Cardiac muscle cell (in vitro differentiated cells and primary cell): ENCODE data around the gene NRF1. TPM values are rescaled to one million over a fixed set of nuclear protein-coding genes. Genes with fewer than 3 reads are reported as not detected.
A peak's percentile ranks its signal among the peaks of the same experiment; 100 is the strongest.
"Not testable (repeated sequence)": the region's sequence is repeated elsewhere in the genome, so short reads cannot be mapped to it uniquely, and the experiment has no call there.

ENCODE experiments used
- DNase-seq, 2 donors: peaks; one replicate each; pipeline versions ENCODE4 v3.0.0 to v3.0.0-alpha.2; 2010 to 2017; ENCODE audit warnings: low read depth in 1 of 2, low spot score in 1 of 2
- H3K27ac ChIP-seq: fragments of 200-600 bp; sonication (generic); 2 replicates; pipeline ENCODE4 v1.5.1; 2016
- H3K27me3 ChIP-seq: fragments of 200-600 bp; sonication (generic); 2 replicates; pipeline ENCODE4 v1.6.0; 2016; ENCODE audit warnings: control low read depth
- H3K36me3 ChIP-seq: fragments of 200-600 bp; sonication (generic); 2 replicates; pipeline ENCODE4 v1.5.1; 2016; ENCODE audit warnings: control low read depth
- H3K4me1 ChIP-seq: fragments of 200-600 bp; sonication (generic); 2 replicates; pipeline ENCODE4 v1.8.1; 2017; ENCODE audit warnings: low read depth, mild to moderate bottlenecking, mixed run types
- H3K4me3 ChIP-seq: fragments of 200-600 bp; sonication (generic); 2 replicates; pipeline ENCODE4 v1.5.1; 2016; ENCODE audit warnings: mild to moderate bottlenecking
- H3K9me3 ChIP-seq: fragments of 200-600 bp; sonication (generic); 2 replicates; pipeline ENCODE4 v1.5.1; 2017; ENCODE audit warnings: low read depth, mild to moderate bottlenecking, control low read depth
- polyA plus RNA-seq: library from polyadenylated mRNA; unstranded; fragments of >200 nt; fragmentation: Nextera tagmentation; extraction: Ambion mirVana; gene quantifications from 2 replicates; pipeline ENCODE4 v1.2.1, GENCODE V29; 2016
- total RNA-seq: library from RNA; depleted of rRNA; stranded (reverse); fragments of >200 nt; gene quantifications from 2 replicates; pipeline ENCODE4 v1.2.3, GENCODE V29; 2016
- TF ChIP-seq, protein P1 (sequence below): IDR thresholded peaks from 2 replicates; pipeline ENCODE4 v1.5.1; 2012; ENCODE audit warnings: low read depth, mild to moderate bottlenecking, low read length

NRF1 gene
- total and polyA plus RNA-seq, 2 experiments from 2014 or later = 9.3 to 12.3 TPM

GRCh38 chr7:129571201-129571600 is 40.3 kb upstream of the NRF1 start:
- TF ChIP-seq, protein P1, sequence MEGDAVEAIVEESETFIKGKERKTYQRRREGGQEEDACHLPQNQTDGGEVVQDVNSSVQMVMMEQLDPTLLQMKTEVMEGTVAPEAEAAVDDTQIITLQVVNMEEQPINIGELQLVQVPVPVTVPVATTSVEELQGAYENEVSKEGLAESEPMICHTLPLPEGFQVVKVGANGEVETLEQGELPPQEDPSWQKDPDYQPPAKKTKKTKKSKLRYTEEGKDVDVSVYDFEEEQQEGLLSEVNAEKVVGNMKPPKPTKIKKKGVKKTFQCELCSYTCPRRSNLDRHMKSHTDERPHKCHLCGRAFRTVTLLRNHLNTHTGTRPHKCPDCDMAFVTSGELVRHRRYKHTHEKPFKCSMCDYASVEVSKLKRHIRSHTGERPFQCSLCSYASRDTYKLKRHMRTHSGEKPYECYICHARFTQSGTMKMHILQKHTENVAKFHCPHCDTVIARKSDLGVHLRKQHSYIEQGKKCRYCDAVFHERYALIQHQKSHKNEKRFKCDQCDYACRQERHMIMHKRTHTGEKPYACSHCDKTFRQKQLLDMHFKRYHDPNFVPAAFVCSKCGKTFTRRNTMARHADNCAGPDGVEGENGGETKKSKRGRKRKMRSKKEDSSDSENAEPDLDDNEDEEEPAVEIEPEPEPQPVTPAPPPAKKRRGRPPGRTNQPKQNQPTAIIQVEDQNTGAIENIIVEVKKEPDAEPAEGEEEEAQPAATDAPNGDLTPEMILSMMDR = no peak

DNA sequence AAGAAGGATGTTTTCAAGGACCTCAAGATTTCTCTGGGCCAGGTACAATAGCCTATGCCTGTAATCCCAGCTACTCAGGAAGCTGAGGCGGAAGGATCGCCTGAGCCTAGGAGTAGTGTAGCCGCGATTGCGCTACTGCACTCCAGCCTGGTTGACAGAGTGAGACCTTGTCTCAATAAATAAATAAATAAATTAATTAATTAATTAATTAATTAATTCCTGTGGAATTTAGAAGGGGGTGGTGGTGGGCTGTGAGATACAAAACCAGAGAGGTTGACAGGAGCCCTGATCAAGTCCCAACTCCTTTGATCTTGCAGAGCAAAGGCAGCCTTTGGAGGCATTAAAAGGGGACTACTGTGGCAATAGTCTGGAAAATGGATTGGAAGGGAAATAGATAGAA is 39.3 kb upstream of the NRF1 start:
- TF ChIP-seq, protein P1 = no peak
- no peak overlapping the region for H3K27ac ChIP-seq
- no peaks in the 10 kb centered on the region for H3K9me3 ChIP-seq
- H3K27me3 ChIP-seq = no peaks in the 10 kb centered on the region
- no peaks in the 10 kb centered on the region for H3K4me1 ChIP-seq
- DNase-seq = no peak
- no peaks in the 10 kb centered on the region for H3K36me3 ChIP-seq
- H3K4me3 ChIP-seq = no peak overlapping the region

More at GRCh38 chr7:129571201-129571600, 40.3 kb upstream of the NRF1 start:
- H3K9me3 ChIP-seq = no peaks in the 10 kb centered on the region
- H3K4me3 ChIP-seq = no peak overlapping the region
- DNase-seq = no peak
- no peaks in the 10 kb centered on the region for H3K4me1 ChIP-seq
- no peaks in the 10 kb centered on the region for H3K36me3 ChIP-seq
- H3K27me3 ChIP-seq = no peaks in the 10 kb centered on the region
- no peak overlapping the region for H3K27ac ChIP-seq

DNA sequence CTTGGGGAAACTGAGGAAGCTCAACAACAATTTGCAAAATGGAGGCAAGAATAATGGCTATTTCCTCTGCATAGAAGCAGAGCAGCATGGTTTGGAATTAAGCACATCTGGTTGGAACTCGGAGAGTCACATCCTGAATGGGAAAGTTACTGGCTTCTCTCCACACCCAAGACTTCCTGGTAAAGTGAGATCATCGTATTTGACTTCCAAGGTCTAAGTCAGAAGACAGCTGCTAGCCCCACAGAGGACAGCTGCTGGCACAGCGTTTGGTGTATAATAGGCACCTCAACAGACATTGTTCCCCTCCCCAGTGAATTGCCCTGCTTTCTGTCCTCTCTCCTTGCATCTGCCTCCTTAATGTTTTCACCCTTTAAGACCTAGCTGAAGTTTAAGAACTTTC is 37.0 kb upstream of the NRF1 start:
- peak in 1 of 2 donors; percentile 76 for DNase-seq
- Histone ChIP-seq H3K27me3 (no peaks in the 10 kb centered on the region), H3K27ac (no peak overlapping the region), H3K4me1 (no peaks in the 10 kb centered on the region), H3K4me3 (no peak overlapping the region), H3K36me3 (no peaks in the 10 kb centered on the region), H3K9me3 (no peaks in the 10 kb centered on the region)
- TF ChIP-seq, protein P1 = no peak

DNA sequence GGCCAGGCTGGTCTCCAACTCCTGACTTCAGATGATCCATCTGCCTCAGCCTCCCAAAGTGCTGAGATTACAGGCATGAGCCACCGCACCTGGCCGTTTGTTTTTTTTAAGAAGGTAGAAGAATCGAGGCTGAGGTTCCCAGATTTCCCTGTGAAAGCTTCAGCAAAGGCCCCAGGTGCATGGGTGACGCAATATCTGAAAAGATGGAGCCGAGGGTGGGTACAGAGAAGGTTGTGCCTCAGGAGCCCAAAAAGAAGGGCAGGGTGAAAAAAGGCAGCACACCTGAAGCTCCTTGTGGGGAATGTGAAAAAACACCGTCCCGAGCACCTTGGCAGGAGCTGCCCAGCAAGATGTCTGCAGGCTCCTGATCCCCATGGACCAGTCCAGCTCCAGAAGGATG is 35.8 kb upstream of the NRF1 start:
- H3K4me1 ChIP-seq = no peaks in the 10 kb centered on the region

GRCh38 chr7:129576138-129576537 is 35.4 kb upstream of the NRF1 start:
- TF ChIP-seq, protein P1 = no peak
- H3K27me3 ChIP-seq = no peaks in the 10 kb centered on the region
- H3K36me3 ChIP-seq = no peaks in the 10 kb centered on the region
- no peaks in the 10 kb centered on the region for H3K4me1 ChIP-seq
- no peaks in the 10 kb centered on the region for H3K9me3 ChIP-seq
- H3K27ac ChIP-seq = no peak overlapping the region
- DNase-seq = no peak
- H3K4me3 ChIP-seq = no peak overlapping the region

More for the DNA sequence above, 35.8 kb upstream of the NRF1 start:
- Histone ChIP-seq H3K9me3 (no peaks in the 10 kb centered on the region), H3K27me3 (no peaks in the 10 kb centered on the region), H3K36me3 (no peaks in the 10 kb centered on the region), H3K27ac (no peak overlapping the region), H3K4me3 (no peak overlapping the region)
- no peak for DNase-seq
- TF ChIP-seq, protein P1 = no peak

DNA sequence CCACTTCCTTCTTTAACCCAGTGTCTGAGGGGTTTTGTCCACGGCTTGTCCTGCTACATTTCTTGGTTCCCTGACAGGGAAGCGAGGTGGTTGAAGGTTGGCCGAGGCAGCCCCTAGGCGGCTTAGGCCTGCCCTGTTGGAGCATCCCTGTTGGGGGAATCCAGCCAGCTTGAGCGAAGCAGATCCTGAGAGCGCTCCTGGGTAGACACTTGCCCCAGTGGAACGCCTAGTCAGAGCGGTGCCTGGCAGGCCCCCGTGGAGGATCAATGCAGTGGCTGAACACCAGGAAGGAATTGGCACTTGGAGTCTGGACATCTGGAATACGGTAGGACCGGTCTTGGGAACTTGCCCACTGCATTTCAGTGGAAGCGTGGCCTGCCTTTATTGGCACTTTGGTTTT is 32.7 kb upstream of the NRF1 start:
- no peak overlapping the region for H3K27ac ChIP-seq
- H3K36me3 ChIP-seq = no peaks in the 10 kb centered on the region
- TF ChIP-seq, protein P1 = no peak
- H3K4me3 ChIP-seq = no peak overlapping the region
- DNase-seq = no peak
- no peaks in the 10 kb centered on the region for H3K9me3 ChIP-seq
- H3K27me3 ChIP-seq = no peaks in the 10 kb centered on the region
- no peaks in the 10 kb centered on the region for H3K4me1 ChIP-seq

GRCh38 chr7:129586179-129586578 is 25.3 kb upstream of the NRF1 start:
- not testable (repeated sequence) for H3K4me1 ChIP-seq, H3K4me3 ChIP-seq, DNase-seq, H3K36me3 ChIP-seq, H3K27ac ChIP-seq, H3K27me3 ChIP-seq, H3K9me3 ChIP-seq
